SU-DHL-6 (cell line): Measurements from ENCODE around the gene CCR7.

Source experiments
- EZH2phosphoT487 ChIP-seq: fragments of 200-600 bp; sonication (generic), shearing (Covaris generic); conservative IDR thresholded peaks from 2 replicates; pipeline ENCODE4 v1.6.1; 2018; ENCODE audit warnings: mild to moderate bottlenecking, antibody characterized with exemption, low read length, moderate library complexity, mixed read lengths
- TF ChIP-seq, protein P1 (sequence below): fragments of 200-600 bp; sonication (generic); IDR thresholded peaks from one replicate; pipeline ENCODE4 v1.5.1; 2017; ENCODE audit warnings: antibody characterized with exemption, mild to moderate bottlenecking, low read length, moderate library complexity; ENCODE audit not compliant: insufficient read depth, poor library complexity, severe bottlenecking

DNA sequence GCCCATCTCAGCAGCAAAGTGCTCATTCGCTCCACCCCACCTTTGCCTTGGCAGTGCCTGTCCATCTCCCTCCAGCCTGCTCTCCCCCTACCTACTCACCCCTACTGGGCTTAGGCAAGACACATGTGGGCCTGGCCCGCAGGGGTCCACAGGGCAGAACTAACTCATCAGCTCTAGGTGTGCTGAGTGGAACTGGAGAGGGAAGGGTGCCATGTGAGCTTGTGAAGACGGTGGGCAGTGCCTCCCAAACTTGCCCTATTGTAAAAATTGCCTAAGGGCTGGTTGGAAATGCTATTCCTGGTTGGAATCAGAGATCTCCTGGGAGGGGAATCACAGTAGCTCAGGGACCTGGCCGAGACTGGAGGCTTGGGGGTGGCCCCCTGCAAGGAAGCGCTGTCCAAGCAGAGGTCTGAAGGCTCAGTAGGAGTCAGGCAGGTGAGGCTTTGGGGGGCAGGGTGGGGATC is 34.7 kb downstream of the CCR7 start:
- TF ChIP-seq, protein P1, sequence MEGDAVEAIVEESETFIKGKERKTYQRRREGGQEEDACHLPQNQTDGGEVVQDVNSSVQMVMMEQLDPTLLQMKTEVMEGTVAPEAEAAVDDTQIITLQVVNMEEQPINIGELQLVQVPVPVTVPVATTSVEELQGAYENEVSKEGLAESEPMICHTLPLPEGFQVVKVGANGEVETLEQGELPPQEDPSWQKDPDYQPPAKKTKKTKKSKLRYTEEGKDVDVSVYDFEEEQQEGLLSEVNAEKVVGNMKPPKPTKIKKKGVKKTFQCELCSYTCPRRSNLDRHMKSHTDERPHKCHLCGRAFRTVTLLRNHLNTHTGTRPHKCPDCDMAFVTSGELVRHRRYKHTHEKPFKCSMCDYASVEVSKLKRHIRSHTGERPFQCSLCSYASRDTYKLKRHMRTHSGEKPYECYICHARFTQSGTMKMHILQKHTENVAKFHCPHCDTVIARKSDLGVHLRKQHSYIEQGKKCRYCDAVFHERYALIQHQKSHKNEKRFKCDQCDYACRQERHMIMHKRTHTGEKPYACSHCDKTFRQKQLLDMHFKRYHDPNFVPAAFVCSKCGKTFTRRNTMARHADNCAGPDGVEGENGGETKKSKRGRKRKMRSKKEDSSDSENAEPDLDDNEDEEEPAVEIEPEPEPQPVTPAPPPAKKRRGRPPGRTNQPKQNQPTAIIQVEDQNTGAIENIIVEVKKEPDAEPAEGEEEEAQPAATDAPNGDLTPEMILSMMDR, result no peak
- no peak for TF ChIP-seq EZH2phosphoT487
